ENCODE data around the gene RPH3AL. TPM values are rescaled to one million over a fixed set of nuclear protein-coding genes. Genes with fewer than 3 reads are reported as not detected.
"Not testable (repeated sequence)": the region's sequence is repeated elsewhere in the genome, so short reads cannot be mapped to it uniquely, and the experiment has no call there.

Gene RPH3AL
- total RNA-seq, 1 donor = 2.9 TPM

DNA sequence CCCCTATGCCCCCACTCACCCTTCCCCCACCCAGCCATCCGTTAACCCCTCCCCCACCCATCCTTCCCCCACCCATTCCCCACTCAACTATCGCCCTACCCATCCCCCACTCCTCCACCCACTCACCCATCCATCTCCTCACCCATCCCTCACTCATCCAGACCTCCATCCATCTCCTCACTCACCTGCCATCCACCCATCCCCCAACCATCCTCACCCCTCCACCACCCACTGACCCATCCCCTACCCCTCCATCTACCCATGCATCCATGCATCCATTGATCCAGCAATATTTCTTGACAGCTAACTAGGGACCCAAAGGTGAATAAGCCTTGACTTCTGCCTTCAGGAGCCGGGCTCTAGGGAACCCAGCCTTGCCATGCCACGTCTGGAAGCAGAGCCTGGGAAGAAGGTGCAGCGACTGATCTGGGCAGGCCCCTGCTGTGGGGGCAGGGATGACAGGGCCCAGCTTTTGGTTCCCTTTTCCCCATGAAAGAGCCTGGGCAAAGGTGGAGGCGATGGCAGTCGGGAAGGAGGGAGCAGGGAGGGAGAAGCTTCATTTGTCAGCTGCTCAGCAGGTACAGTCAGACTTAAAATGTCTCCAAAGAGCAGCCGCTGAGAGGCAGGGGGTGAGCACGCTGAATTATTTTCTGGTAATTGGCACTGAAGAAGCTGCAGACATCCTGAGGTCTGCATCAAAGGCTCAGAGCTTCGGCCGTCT is 148.0 kb downstream of the RPH3AL start:
- no peak overlapping the region for H2AFZ ChIP-seq (ENCODE audit: low read length)
- no peaks in the 10 kb centered on the region for H3K9me3 ChIP-seq (ENCODE audit: low read depth, low read length)
- H3K4me3 ChIP-seq (ENCODE audit: insufficient read depth, low read length) = no peak overlapping the region
- no peaks in the 10 kb centered on the region for H3K36me3 ChIP-seq (ENCODE audit: insufficient read depth, low read length)
- no peak overlapping the region for H3K27ac ChIP-seq (ENCODE audit: low read depth, low read length)
- DNase-seq (ENCODE audit: insufficient read length, low spot score, missing footprints) = peak; percentile 62
- H3K4me2 ChIP-seq (ENCODE audit: insufficient read depth, low read length) = no peak overlapping the region
- no peaks in the 10 kb centered on the region for H3K79me2 ChIP-seq (ENCODE audit: insufficient read depth, low read length)
- no peaks in the 10 kb centered on the region for H3K4me1 ChIP-seq (ENCODE audit: insufficient read depth, low read length)
- TF ChIP-seq, protein P1, sequence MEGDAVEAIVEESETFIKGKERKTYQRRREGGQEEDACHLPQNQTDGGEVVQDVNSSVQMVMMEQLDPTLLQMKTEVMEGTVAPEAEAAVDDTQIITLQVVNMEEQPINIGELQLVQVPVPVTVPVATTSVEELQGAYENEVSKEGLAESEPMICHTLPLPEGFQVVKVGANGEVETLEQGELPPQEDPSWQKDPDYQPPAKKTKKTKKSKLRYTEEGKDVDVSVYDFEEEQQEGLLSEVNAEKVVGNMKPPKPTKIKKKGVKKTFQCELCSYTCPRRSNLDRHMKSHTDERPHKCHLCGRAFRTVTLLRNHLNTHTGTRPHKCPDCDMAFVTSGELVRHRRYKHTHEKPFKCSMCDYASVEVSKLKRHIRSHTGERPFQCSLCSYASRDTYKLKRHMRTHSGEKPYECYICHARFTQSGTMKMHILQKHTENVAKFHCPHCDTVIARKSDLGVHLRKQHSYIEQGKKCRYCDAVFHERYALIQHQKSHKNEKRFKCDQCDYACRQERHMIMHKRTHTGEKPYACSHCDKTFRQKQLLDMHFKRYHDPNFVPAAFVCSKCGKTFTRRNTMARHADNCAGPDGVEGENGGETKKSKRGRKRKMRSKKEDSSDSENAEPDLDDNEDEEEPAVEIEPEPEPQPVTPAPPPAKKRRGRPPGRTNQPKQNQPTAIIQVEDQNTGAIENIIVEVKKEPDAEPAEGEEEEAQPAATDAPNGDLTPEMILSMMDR (IDR thresholded peaks at IDR 0.05; ENCODE audit: extremely low read depth, low read depth, low read length) = no peak
- peaks cover 9% of the 10 kb centered on the region for H3K27me3 ChIP-seq (ENCODE audit: insufficient read depth, low read length)
- H4K20me1 ChIP-seq (ENCODE audit: insufficient read depth, low read length) = no peaks in the 10 kb centered on the region

DNA sequence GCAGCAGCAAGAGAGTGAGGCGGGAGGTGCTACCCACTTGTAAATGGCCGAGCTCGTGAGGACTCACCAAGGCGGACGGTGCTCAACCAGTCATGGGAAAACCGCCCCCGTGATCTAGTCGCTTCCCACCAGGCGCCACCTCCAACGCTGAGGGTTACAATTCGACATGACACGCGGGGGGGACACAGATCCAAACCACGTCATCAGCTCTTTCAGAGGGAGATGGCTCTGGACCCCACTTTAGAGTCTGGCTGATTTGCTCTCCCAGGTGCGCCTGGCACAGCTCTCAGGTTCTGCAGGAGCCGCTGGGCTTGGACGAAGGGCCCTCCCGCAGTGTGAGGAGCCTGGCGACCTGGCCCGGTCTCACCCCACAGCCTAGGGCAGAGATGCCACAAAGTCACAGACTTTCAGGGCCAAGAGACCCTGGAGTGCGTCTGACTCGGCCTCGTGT is 150.1 kb downstream of the RPH3AL start:
- H3K79me2 ChIP-seq (ENCODE audit: insufficient read depth, low read length) = no peaks in the 10 kb centered on the region
- no peak overlapping the region for H3K4me3 ChIP-seq (ENCODE audit: insufficient read depth, low read length)
- H3K4me1 ChIP-seq (ENCODE audit: insufficient read depth, low read length) = no peaks in the 10 kb centered on the region
- TF ChIP-seq, protein P1 (IDR thresholded peaks at IDR 0.05; ENCODE audit: extremely low read depth, low read depth, low read length) = no peak
- H3K9me3 ChIP-seq (ENCODE audit: low read depth, low read length) = no peaks in the 10 kb centered on the region
- no peaks in the 10 kb centered on the region for H4K20me1 ChIP-seq (ENCODE audit: insufficient read depth, low read length)
- peak; percentile 38 for DNase-seq (ENCODE audit: insufficient read length, low spot score, missing footprints)
- H3K36me3 ChIP-seq (ENCODE audit: insufficient read depth, low read length) = no peaks in the 10 kb centered on the region
- no peak overlapping the region for H3K27ac ChIP-seq (ENCODE audit: low read depth, low read length)
- no peak overlapping the region for H2AFZ ChIP-seq (ENCODE audit: low read length)
- H3K4me2 ChIP-seq (ENCODE audit: insufficient read depth, low read length) = no peak overlapping the region
- peaks cover 14% of the 10 kb centered on the region for H3K27me3 ChIP-seq (ENCODE audit: insufficient read depth, low read length)

DNA sequence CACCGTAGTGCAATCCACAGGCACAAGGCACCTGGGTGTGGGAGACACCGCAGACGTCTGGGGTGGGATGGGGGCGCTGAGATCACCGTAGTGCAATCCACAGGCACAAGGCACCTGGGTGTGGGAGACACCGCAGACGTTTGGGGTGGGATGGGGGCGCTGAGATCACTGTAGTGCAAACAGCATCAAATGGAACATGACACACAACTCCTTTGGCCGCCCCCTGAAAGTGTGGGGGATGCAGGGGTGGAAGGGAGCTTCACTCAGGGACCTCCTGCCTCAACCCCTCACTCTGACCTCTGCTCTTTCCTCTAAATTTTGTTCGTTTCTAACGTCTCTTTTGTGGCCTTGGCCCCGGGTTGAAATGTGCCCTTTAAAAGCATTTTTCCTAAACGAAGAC is 150.9 kb downstream of the RPH3AL start:
- H3K27ac ChIP-seq (ENCODE audit: low read depth, low read length); H3K36me3 ChIP-seq (ENCODE audit: insufficient read depth, low read length); H4K20me1 ChIP-seq (ENCODE audit: insufficient read depth, low read length); H3K4me2 ChIP-seq (ENCODE audit: insufficient read depth, low read length); DNase-seq (ENCODE audit: insufficient read length, low spot score, missing footprints); H3K4me1 ChIP-seq (ENCODE audit: insufficient read depth, low read length); H3K79me2 ChIP-seq (ENCODE audit: insufficient read depth, low read length); H3K9me3 ChIP-seq (ENCODE audit: low read depth, low read length); H2AFZ ChIP-seq (ENCODE audit: low read length); H3K4me3 ChIP-seq (ENCODE audit: insufficient read depth, low read length): not testable (repeated sequence)
- peaks cover 14% of the 10 kb centered on the region for H3K27me3 ChIP-seq (ENCODE audit: insufficient read depth, low read length)

DNA sequence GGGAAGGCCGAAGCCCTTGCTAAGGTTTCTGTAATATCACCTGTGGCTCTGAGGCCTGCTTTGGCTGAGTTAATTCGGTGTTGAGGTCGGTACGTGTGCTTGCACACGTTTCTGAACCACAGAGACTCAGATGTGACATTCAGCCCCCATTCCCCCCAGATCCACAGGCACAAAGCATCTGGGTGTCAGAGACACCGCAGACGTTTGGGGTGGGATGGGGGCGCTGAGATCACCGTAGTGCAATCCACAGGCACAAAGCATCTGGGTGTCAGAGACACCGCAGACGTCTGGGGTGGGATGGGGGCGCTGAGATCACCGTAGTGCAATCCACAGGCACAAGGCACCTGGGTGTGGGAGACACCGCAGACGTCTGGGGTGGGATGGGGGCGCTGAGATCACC is 151.3 kb downstream of the RPH3AL start:
- not testable (repeated sequence) for H3K36me3 ChIP-seq (ENCODE audit: insufficient read depth, low read length); H4K20me1 ChIP-seq (ENCODE audit: insufficient read depth, low read length); H2AFZ ChIP-seq (ENCODE audit: low read length); H3K9me3 ChIP-seq (ENCODE audit: low read depth, low read length); H3K79me2 ChIP-seq (ENCODE audit: insufficient read depth, low read length); H3K4me2 ChIP-seq (ENCODE audit: insufficient read depth, low read length); H3K4me3 ChIP-seq (ENCODE audit: insufficient read depth, low read length); H3K4me1 ChIP-seq (ENCODE audit: insufficient read depth, low read length); H3K27ac ChIP-seq (ENCODE audit: low read depth, low read length)
- H3K27me3 ChIP-seq (ENCODE audit: insufficient read depth, low read length) = peaks cover 19% of the 10 kb centered on the region
- DNase-seq (ENCODE audit: insufficient read length, low spot score, missing footprints) = peak; percentile 26

DNA sequence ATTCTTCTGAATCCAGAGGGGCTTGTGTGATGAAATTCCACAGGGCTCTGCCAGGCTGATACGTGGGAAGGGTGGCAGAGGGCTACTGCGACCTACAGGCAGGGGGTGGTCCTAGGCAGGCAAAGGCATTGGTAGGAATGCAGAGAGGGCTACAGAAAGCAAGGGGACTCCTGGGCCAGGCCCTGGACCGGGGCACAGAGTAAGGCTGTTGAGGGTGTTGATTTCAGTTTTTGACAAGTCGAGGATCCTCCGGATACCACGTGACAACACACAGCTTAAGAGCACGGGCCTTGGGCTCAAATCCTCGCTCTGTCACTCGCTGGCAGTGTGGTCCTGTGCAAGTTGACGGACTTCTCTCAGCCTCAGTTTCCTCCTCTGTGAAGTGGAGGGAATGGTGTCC is 152.0 kb downstream of the RPH3AL start:
- Histone ChIP-seq H4K20me1 (ENCODE audit: insufficient read depth, low read length) (no peaks in the 10 kb centered on the region), H3K27ac (ENCODE audit: low read depth, low read length) (no peak overlapping the region), H2AFZ (ENCODE audit: low read length) (no peak overlapping the region), H3K36me3 (ENCODE audit: insufficient read depth, low read length) (no peaks in the 10 kb centered on the region), H3K4me3 (ENCODE audit: insufficient read depth, low read length) (no peak overlapping the region), H3K9me3 (ENCODE audit: low read depth, low read length) (no peaks in the 10 kb centered on the region), H3K27me3 (ENCODE audit: insufficient read depth, low read length) (peaks cover 19% of the 10 kb centered on the region), H3K4me2 (ENCODE audit: insufficient read depth, low read length) (no peak overlapping the region), H3K4me1 (ENCODE audit: insufficient read depth, low read length) (no peaks in the 10 kb centered on the region), H3K79me2 (ENCODE audit: insufficient read depth, low read length) (no peaks in the 10 kb centered on the region)
- peak; percentile 66 for DNase-seq (ENCODE audit: insufficient read length, low spot score, missing footprints)
- TF ChIP-seq, protein P1 (IDR thresholded peaks at IDR 0.05; ENCODE audit: extremely low read depth, low read depth, low read length) = no peak

Measured in osteoblast (primary cell).